IPS DF 6.9 (cell line): ENCODE results near the gene PHRF1.

Experiments
- DNase-seq: peaks from one replicate; pipeline ENCODE4 v3.0.0-alpha.2; 2013; ENCODE audit warnings: low read depth, low spot score
- H3K27ac ChIP-seq: one replicate; pipeline ENCODE4 v1.5.1; 2013; ENCODE audit warnings: low read length, control low read depth
- H3K27me3 ChIP-seq: 2 replicates; pipeline ENCODE4 v1.6.1; 2013; ENCODE audit warnings: mild to moderate bottlenecking, low read length; ENCODE audit not compliant: control insufficient read depth, insufficient read depth
- H3K36me3 ChIP-seq: 2 replicates; pipeline ENCODE4 v1.6.1; 2013; ENCODE audit warnings: low read length; ENCODE audit not compliant: control insufficient read depth, insufficient read depth
- H3K4me1 ChIP-seq: 2 replicates; pipeline ENCODE4 v1.6.1; 2013; ENCODE audit warnings: low read length; ENCODE audit not compliant: control insufficient read depth, insufficient read depth
- H3K4me3 ChIP-seq: 2 replicates; pipeline ENCODE4 v1.5.1; 2013; ENCODE audit warnings: mild to moderate bottlenecking, low read length
- H3K9me3 ChIP-seq: 2 replicates; pipeline ENCODE4 v1.6.1; 2013; ENCODE audit warnings: low read length, inconsistent platforms; ENCODE audit not compliant: control insufficient read depth, insufficient read depth
- WGBS: extraction: QIAGEN DNeasy Blood & Tissue Kit; methylation state at CpG from one replicate; pipeline ENCODE4 v1.1.7; 2013; ENCODE audit warnings: mixed read lengths, missing lambda C conversion rate; ENCODE audit not compliant: insufficient read length, insufficient coverage; 5-methylcytosine and 5-hydroxymethylcytosine counted together

The PHRF1 gene

DNA sequence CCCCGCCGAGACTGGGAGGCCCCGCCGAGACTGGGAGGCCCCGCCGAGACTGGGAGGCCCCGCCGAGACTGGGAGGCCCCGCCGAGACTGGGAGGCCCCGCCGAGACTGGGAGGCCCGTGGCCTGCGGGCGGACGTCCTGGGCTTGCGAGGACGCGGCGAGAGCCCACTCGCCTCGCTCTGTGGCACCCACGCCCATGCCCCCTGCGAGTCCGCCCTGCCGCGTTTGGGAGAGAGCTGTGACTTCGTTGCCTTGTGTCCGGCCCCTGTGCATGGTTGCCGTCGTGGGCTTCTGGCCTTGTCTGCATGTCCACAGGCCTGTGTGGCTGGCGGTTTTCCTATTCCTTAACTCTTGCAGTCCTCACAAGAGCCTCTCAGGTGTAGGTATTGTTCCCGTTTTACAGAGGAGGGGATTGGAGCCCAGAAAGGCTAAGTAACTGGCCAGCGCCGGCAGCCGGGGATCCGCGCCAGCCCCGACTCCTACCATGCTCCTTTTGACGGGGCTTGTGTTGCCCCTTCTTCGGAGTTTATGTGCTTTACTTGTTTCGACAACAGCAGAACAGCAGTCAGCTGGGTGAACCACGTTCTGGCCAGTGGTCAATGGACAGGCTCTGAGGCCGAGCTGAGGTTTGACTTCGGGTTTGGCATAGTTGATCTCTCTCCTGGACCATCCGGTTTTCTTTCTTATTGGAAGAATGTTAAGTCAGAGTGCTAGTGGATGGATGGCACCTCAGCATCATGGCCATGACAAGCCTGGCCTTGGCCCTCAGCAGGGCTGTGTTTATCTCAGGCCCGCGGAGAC is 741 bp downstream of the PHRF1 start:
- no peak overlapping the region for H3K27ac ChIP-seq
- WGBS: no CpG with 5 or more reads among the region's 48 CpGs
- H3K36me3 ChIP-seq: 0 out of 2 replicates have a peak, but pooled peaks cover 3% of the 10 kb centered on the region
- no peaks in the 10 kb centered on the region for H3K9me3 ChIP-seq
- no peak for DNase-seq
- H3K27me3 ChIP-seq: peaks cover 5% of the 10 kb centered on the region; the same call in 1 of the 2 replicates
- H3K4me1 ChIP-seq: peaks cover 7% of the 10 kb centered on the region
- peak overlapping the region; percentile 100 for H3K4me3 ChIP-seq

DNA sequence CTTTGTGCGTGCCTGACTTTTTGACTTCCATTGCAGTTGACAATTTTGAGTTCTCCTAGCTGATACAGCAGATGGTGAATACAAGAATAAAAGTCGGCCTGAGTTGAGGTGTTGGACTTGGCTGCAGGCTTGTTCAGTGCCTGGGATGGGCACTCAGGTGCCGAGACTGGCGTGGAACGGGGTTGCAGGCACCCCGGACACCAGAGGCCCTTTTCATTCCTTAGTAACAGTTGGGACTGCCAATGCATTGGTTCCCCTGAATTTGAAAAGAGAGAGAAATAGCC is 1.3 kb downstream of the PHRF1 start:
- H3K4me3 ChIP-seq: peak overlapping the region; percentile 100; the same call in 1 of the 2 replicates
- peaks cover 5% of the 10 kb centered on the region; the same call in 1 of the 2 replicates for H3K27me3 ChIP-seq
- H3K36me3 ChIP-seq: 0 out of 2 replicates have a peak, but pooled peaks cover 3% of the 10 kb centered on the region
- H3K4me1 ChIP-seq: peaks cover 7% of the 10 kb centered on the region
- DNase-seq: no peak
- H3K9me3 ChIP-seq: no peaks in the 10 kb centered on the region
- no peak overlapping the region for H3K27ac ChIP-seq
- no CpG with 5 or more reads among the region's 6 CpGs for WGBS

DNA sequence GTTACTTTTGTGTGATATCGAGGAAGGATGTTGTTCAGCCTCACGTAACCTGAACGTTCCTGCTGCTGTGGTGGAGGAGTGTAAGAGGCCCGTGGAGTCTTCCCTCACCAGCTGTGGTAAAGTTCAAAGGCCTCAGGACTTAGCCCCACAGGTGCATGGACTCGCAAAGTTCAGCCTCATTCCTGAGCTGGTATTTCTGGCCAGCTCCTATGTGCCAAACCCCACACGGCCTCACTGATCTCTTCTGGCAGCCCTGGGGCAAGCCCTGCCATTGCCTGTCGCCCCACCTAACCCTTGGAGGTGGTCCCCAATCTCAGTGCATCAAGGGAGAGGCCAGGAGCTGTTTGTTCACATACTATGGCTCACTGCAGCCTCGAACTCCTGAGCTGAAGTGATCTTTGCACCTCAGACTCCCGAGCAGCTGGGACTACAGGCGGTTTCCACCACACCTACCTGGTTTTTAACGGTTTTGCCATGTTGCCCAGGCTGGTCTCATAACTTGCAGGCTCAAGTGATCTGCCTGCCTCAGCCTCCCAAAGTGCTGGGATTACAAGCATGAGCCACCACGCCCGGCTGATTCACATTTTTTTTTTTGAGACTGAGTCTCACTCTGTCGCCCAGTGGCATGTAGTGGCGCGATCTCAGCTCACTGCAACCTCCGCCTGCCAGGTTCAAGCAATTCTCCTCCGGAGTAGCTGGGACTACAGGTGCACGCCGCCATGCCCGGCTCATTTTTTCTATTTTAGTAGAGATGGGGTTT is 2.2 kb downstream of the PHRF1 start:
- Histone ChIP-seq H3K4me1 (peaks cover 5% of the 10 kb centered on the region), H3K36me3 (0 out of 2 replicates have a peak, but pooled peaks cover 4% of the 10 kb centered on the region), H3K4me3 (no peak overlapping the region), H3K27me3 (peaks cover 5% of the 10 kb centered on the region; the same call in 1 of the 2 replicates), H3K9me3 (no peaks in the 10 kb centered on the region), H3K27ac (no peak overlapping the region)
- no CpG with 5 or more reads among the region's 21 CpGs for WGBS
- no peak for DNase-seq

DNA sequence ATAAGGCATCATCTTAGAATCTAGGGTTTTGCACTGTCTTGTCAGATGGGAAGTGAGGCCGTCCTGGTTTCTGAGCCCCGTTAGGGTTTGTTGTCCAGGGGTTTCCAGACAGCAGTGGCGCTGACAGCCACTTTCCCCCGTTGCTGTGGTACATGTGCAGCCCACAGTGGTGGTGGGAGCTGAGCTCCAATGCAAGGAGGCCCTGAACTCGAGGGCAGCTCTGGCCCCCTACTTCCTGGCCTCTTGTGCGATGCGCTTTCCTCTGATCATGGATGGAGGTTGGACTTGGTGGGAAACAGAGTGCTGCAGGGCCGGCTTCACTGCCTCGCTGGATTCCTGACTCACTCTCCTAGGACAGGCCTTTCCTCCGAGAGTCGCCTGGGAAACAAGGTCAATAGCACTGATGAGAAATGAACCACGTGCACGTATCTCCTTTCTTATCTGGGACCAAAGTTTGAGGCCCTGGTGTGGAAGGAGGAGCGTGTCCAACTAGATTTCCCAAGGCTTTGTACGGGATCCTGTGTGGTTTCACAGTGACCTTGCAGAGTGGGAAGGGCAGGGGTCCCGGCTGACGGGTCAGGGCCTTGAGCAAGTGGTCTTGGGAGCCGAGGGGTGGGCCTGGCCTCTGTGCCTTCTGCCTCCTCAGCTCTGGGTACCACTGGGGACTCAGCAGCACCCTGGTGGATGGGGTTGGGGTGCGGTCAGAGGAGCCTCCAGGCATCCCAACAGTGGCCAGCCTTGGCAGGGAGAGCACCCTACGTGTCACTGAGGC is 3.7 kb downstream of the PHRF1 start:
- H3K4me1 ChIP-seq: peaks cover 3% of the 10 kb centered on the region
- H3K27ac ChIP-seq: no peak overlapping the region
- WGBS: no CpG with 5 or more reads among the region's 20 CpGs
- peaks cover 11% of the 10 kb centered on the region for H3K36me3 ChIP-seq
- no peak for DNase-seq
- no peak overlapping the region for H3K4me3 ChIP-seq
- H3K27me3 ChIP-seq: peaks cover under 1% of the 10 kb centered on the region; the same call in 1 of the 2 replicates
- no peaks in the 10 kb centered on the region for H3K9me3 ChIP-seq

DNA sequence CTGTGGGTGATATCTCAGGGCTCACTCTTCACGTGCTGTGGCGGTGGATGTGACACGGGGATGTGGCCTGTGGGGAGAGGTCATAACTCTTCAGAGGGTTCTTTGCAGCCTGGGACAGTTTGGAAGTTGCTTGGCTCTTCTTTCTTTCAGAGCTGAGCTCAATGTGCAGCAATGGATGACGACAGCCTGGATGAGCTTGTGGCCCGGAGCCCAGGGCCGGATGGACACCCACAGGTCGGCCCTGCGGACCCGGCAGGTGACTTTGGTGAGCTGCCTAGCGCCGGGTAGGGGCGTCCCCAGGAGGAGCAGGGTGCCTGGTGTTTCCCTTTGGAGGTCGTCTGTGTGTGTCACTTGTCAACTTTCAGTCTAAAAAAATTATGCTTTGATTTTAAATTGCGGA is 5.1 kb downstream of the PHRF1 start:
- Histone ChIP-seq H3K9me3 (no peaks in the 10 kb centered on the region), H3K36me3 (peaks cover 12% of the 10 kb centered on the region), H3K4me3 (no peak overlapping the region), H3K27ac (no peak overlapping the region), H3K4me1 (peaks cover 2% of the 10 kb centered on the region), H3K27me3 (no peaks in the 10 kb centered on the region)
- 100% methylated on average over 1 of the region's 14 CpGs for WGBS
- DNase-seq: no peak

DNA sequence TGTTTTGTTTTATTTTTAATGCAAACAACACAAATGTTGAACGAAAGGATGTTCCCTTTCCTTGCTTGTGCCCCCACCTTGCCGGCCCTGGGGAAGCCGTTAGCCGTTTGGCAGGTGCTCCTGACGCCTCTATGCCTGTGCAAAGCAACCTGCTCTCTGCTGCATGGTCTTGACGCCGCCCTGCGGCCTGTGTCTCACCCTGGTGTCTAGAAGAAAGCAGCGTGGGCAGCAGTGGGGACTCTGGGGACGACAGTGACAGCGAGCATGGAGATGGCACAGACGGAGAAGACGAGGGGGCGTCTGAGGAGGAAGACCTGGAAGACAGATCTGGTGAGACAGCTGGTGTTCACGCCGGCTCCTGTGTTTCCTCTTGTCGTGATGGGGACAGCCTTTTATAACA is 5.5 kb downstream of the PHRF1 start:
- Histone ChIP-seq H3K9me3 (no peaks in the 10 kb centered on the region), H3K36me3 (peaks cover 16% of the 10 kb centered on the region), H3K4me1 (peaks cover 2% of the 10 kb centered on the region), H3K4me3 (no peak overlapping the region), H3K27me3 (no peaks in the 10 kb centered on the region), H3K27ac (no peak overlapping the region)
- no peak for DNase-seq
- 100% methylated on average over 1 of the region's 17 CpGs for WGBS

DNA sequence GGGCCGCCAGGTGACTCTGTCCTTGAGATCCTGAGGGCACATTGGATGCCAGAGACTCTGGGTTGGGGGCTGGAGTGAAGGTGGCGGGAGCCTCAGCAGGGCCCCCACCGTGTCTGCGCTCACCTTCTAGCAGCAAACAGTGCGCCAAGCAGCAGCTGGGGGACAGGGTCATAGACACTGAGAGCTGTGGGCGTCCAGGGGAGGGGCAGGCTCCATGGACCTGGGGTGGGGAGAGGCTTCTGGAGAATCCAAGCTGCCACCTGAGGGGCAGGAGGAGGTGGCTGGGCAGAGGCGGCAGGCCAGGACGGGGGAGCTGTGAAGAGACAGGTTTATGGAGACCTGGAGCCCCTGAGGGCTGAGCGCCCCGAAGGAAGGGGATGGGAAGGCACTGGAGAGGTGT is 8.0 kb downstream of the PHRF1 start:
- Histone ChIP-seq H3K9me3 (no peaks in the 10 kb centered on the region), H3K27me3 (no peaks in the 10 kb centered on the region), H3K36me3 (peaks cover 25% of the 10 kb centered on the region), H3K4me1 (no peaks in the 10 kb centered on the region; the same call in 1 of the 2 replicates), H3K4me3 (no peak overlapping the region), H3K27ac (no peak overlapping the region)
- no CpG with 5 or more reads among the region's 10 CpGs for WGBS
- DNase-seq: no peak

DNA sequence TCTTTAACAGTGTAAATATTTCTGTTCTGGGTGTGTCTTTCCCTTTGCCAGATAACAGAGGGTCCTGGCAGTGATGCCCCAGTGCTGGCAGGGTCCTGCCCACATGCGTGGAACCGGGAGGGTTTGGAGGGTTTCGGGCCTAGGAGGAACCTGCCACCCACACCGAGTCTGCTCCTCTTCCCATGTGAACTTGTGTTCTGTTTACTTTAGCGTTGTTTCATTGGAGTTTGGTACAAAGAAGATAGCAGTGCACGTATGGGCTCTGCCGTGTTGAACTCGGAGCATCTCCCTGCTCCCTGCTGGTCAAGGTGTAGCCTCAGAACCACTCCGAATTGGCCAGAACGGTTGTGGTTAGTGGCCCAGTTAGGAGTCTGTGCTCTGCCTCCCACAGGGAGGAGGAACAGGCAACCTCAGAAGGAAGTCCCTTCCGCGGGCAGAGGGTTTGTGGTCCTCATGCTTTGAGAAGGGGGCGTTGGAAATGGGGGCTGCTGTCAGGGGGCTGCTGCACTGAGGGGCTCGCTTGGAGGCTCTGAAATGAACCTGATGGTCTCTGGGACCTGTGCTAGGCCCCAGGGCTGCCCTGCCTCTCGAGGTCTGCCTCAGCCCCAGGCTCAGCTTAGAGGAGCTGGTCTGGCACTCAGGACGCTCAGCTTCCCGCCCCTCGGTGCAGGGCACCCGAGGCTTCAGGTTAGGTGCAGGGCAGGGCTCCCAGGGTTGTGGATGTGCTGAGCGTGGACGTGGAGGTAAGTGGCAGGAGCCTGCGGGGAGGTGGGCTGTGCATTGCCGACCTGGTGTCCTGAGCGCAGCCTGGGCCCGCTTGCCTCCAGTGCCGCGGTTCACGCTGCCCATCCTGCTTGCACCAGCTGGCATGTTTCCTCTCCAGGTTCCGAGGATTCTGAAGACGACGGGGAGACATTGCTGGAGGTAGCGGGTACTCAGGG is 10.4 kb downstream of the PHRF1 start:
- no CpG with 5 or more reads among the region's 32 CpGs for WGBS
- Histone ChIP-seq H3K4me1 (no peaks in the 10 kb centered on the region), H3K27me3 (no peaks in the 10 kb centered on the region), H3K9me3 (no peaks in the 10 kb centered on the region), H3K27ac (no peak overlapping the region), H3K36me3 (peaks cover 33% of the 10 kb centered on the region), H3K4me3 (no peak overlapping the region)
- DNase-seq: no peak

DNA sequence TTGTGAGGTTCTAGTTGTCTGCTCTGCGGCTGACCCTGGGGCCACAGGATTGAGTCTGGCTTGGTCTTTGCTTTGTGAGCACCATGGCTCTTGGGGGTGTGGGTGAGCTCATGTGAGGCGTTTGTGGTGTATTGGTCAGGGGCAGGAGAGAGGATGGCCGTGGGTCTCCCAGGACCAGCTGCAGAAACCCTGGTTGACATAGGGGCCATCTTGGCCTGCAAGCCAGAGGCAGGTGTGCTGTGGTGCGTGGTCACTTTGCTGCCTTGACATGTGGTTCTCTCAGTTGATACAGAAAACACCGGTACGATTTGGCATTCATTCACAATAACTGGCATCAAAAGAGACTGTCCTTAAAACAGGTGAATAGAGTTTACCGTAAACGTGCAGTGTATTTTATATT is 11.3 kb downstream of the PHRF1 start:
- H3K27ac ChIP-seq: no peak overlapping the region

More for the DNA sequence above, 11.3 kb downstream of the PHRF1 start:
- Histone ChIP-seq H3K4me3 (no peak overlapping the region), H3K36me3 (peaks cover 34% of the 10 kb centered on the region), H3K9me3 (no peaks in the 10 kb centered on the region), H3K27me3 (no peaks in the 10 kb centered on the region), H3K4me1 (no peaks in the 10 kb centered on the region)
- no peak for DNase-seq
- no CpG with 5 or more reads among the region's 8 CpGs for WGBS
